ENCODE data around the gene MBD4.

GRCh38 chr3:129412542-129413198, 27.1 kb downstream of the MBD4 start:
- TF ChIP-seq CTCF (optimal IDR thresholded peaks at IDR 0.05 in 1 of 3, IDR thresholded peaks at IDR 0.05 in 1 of 3, conservative IDR thresholded peaks at IDR 0.05 in 1 of 3; ENCODE audit: extremely low read depth in 1 of 3, insufficient read depth in 2 of 3, low read length in 3 of 3) (no peak), EZH2 (IDR thresholded peaks at IDR 0.05; ENCODE audit: low read length) (no peak)
